ENCODE results near the gene RER1.

RER1 gene

DNA sequence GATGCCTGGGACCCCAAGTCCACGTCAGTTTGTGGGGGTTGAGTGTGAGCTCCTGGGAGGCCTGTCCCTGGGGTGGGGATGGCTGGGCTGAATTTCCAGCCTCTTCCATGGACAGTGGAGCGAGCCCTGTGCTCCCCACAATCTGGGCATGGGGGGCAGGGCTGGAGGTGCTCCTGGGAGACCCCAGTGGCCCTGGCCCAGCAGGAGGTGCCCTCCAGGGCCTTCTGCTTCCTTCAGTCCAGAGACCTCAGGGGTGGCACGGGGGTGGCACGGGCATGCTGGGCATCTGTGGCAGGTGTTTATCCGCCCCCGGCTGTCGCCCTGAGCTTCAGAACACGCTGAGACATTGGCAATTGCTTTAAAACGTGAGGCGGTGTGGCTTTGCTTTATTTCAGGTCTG is 41.1 kb upstream of the RER1 start:
- Histone ChIP-seq H3K9ac (no peak overlapping the region), H3K27me3 (ENCODE audit: insufficient read depth, low read depth) (peaks cover 80% of the 10 kb centered on the region), H3K27ac (no peak overlapping the region), H2AFZ (ENCODE audit: low read depth) (no peak overlapping the region), H3K4me3 (IDR thresholded peaks at IDR 0.05; ENCODE audit: insufficient read depth, low read depth, low read length) (no peak overlapping the region), H3K36me3 (ENCODE audit: insufficient read depth) (no peaks in the 10 kb centered on the region), H3K4me1 (ENCODE audit: low read depth, poor library complexity, severe bottlenecking) (no peaks in the 10 kb centered on the region), H4K20me1 (ENCODE audit: insufficient read depth) (no peaks in the 10 kb centered on the region), H3K4me2 (no peak overlapping the region), H3K79me2 (ENCODE audit: insufficient read depth, low read depth) (no peaks in the 10 kb centered on the region)
- no peak for TF ChIP-seq CTCF (conservative IDR thresholded peaks at IDR 0.05; ENCODE audit: low read depth, low read length)

GRCh38 chr1:2350911-2351655 is 40.6 kb upstream of the RER1 start:
- Histone ChIP-seq H3K27me3 (ENCODE audit: insufficient read depth, low read depth) (peaks cover 80% of the 10 kb centered on the region), H2AFZ (ENCODE audit: low read depth) (no peak overlapping the region), H3K36me3 (ENCODE audit: insufficient read depth) (no peaks in the 10 kb centered on the region), H3K9ac (no peak overlapping the region), H4K20me1 (ENCODE audit: insufficient read depth) (no peaks in the 10 kb centered on the region), H3K27ac (no peak overlapping the region), H3K79me2 (ENCODE audit: insufficient read depth, low read depth) (no peaks in the 10 kb centered on the region), H3K4me2 (no peak overlapping the region), H3K4me1 (ENCODE audit: low read depth, poor library complexity, severe bottlenecking) (no peaks in the 10 kb centered on the region), H3K4me3 (IDR thresholded peaks at IDR 0.05; ENCODE audit: insufficient read depth, low read depth, low read length) (no peak overlapping the region)
- TF ChIP-seq CTCF (conservative IDR thresholded peaks at IDR 0.05; ENCODE audit: low read depth, low read length), result no peak

- no peak for TF ChIP-seq CTCF (conservative IDR thresholded peaks at IDR 0.05; ENCODE audit: low read depth, low read length)
- H2AFZ ChIP-seq (ENCODE audit: low read depth), result no peak overlapping the region
- H3K4me3 ChIP-seq (IDR thresholded peaks at IDR 0.05; ENCODE audit: insufficient read depth, low read depth, low read length), result no peak overlapping the region
- no peak overlapping the region for H3K27ac ChIP-seq
- no peaks in the 10 kb centered on the region for H3K36me3 ChIP-seq (ENCODE audit: insufficient read depth)
- H3K4me2 ChIP-seq, result no peak overlapping the region
- no peaks in the 10 kb centered on the region for H3K79me2 ChIP-seq (ENCODE audit: insufficient read depth, low read depth)
- no peak overlapping the region for H3K9ac ChIP-seq
- peaks cover 80% of the 10 kb centered on the region for H3K27me3 ChIP-seq (ENCODE audit: insufficient read depth, low read depth)
- no peaks in the 10 kb centered on the region for H3K4me1 ChIP-seq (ENCODE audit: low read depth, poor library complexity, severe bottlenecking)
- H4K20me1 ChIP-seq (ENCODE audit: insufficient read depth), result no peaks in the 10 kb centered on the region
Observed at GRCh38 chr1:2351723-2352122, 39.9 kb upstream of the RER1 start.

GRCh38 chr1:2352341-2352896 is 39.2 kb upstream of the RER1 start:
- no peak for TF ChIP-seq CTCF (conservative IDR thresholded peaks at IDR 0.05; ENCODE audit: low read depth, low read length)
- no peak overlapping the region for H2AFZ ChIP-seq (ENCODE audit: low read depth)
- H3K4me1 ChIP-seq (ENCODE audit: low read depth, poor library complexity, severe bottlenecking), result no peaks in the 10 kb centered on the region
- H3K27me3 ChIP-seq (ENCODE audit: insufficient read depth, low read depth), result peaks cover 86% of the 10 kb centered on the region
- no peak overlapping the region for H3K27ac ChIP-seq
- no peaks in the 10 kb centered on the region for H4K20me1 ChIP-seq (ENCODE audit: insufficient read depth)
- no peaks in the 10 kb centered on the region for H3K79me2 ChIP-seq (ENCODE audit: insufficient read depth, low read depth)
- H3K36me3 ChIP-seq (ENCODE audit: insufficient read depth), result no peaks in the 10 kb centered on the region
- no peak overlapping the region for H3K4me3 ChIP-seq (IDR thresholded peaks at IDR 0.05; ENCODE audit: insufficient read depth, low read depth, low read length)
- H3K4me2 ChIP-seq, result no peak overlapping the region
- H3K9ac ChIP-seq, result no peak overlapping the region
